Mucosa of descending colon (tissue), 3 donors: ENCODE data around the gene TCF4. TPM values are rescaled to one million over a fixed set of nuclear protein-coding genes. Genes with fewer than 3 reads are reported as not detected.

Experiments
- ATAC-seq: fragments of 200-7000 bp; cut with Tn5 transposase; one replicate; pipeline ENCODE4 v1.9.1; 2020; ENCODE audit warnings: mild to moderate bottlenecking, moderate library complexity
- DNase-seq, 3 donors: peaks; one replicate each; pipeline ENCODE4 v3.0.0-alpha.2; 2020
- H3K36me3 ChIP-seq: fragments of 200-600 bp; one replicate; pipeline ENCODE4 v1.8.0; 2021; ENCODE audit warnings: low read depth, mild to moderate bottlenecking
- H3K4me1 ChIP-seq: fragments of 200-600 bp; one replicate; pipeline ENCODE4 v1.8.0; 2021; ENCODE audit warnings: low read depth, mild to moderate bottlenecking
- H3K4me3 ChIP-seq: fragments of 200-600 bp; one replicate; pipeline ENCODE4 v1.8.0; 2021; ENCODE audit warnings: mild to moderate bottlenecking
- H3K9me3 ChIP-seq: fragments of 200-600 bp; one replicate; pipeline ENCODE4 v1.8.0; 2021; ENCODE audit warnings: mild to moderate bottlenecking
- CTCF ChIP-seq: fragments of 200-600 bp; IDR thresholded peaks from one replicate; pipeline ENCODE4 v1.8.0; 2022; ENCODE audit warnings: antibody characterized with exemption, mild to moderate bottlenecking
- intact Hi-C, 2 donors: fragments of 100-400 bp; cut with DNase I in 1 of 2; cut with micrococcal nuclease in 1 of 2; formaldehyde crosslinking; loops; one replicate each; pipeline versions ENCODE4 v1.11.0 to v1.11.1; 2022; cut with DNase I, micrococcal nuclease
- total RNA-seq, 3 donors: library from RNA; stranded (reverse); fragmentation: NEBNext Ultra II Directional in 2 of 3; extraction: Animal tissue kit (Norgen Biotek cat#: 25700) in 2 of 3; gene quantifications; one replicate each; pipeline versions ENCODE4 v1.2.1 to v1.2.4, GENCODE V29; 2021 to 2023
- donor health status: DM: no; HTN: no; CAD: no; lungs with moderate emphysema.
- donor health status: DM: no; HTN: no; CAD: no.
- donor health status: DM: no; HTN: yes; CAD: no.

The TCF4 gene
- total RNA-seq, 3 donors from 2014 or later, result 20.7 to 88.2 (median 24.6) TPM

DNA sequence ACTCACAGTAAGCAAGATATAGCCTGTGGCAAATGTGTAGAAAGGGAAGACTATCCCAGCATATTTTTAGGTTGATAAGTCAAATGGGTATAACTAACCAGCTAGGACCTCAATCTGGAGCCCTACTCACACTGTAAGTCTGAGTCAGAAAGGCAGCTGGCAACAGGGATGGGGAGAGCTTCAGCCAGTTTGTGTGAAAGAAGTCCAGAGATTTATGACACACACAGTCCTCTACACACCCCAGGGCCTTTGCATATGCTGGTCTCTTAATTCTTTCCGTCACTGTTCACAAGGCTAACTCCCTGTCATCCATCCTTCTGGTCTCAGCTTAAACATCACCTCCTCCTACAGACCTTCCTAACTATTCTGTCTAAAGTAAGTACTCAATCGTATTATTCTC lies 5.9 kb upstream of the TCF4 start:
- no peaks in the 10 kb centered on the region for H3K36me3 ChIP-seq
- ATAC-seq (no peak), DNase-seq (no peak)
- H3K9me3 ChIP-seq, result no peaks in the 10 kb centered on the region
- no peaks in the 10 kb centered on the region for H3K4me1 ChIP-seq
- intact Hi-C loops, result loop anchor here in 1 of 2 donors (5.0 kb wide), 1 partner anchor 357 kb away; no protein-coding TSS in a partner anchor
- TF ChIP-seq CTCF, result no peak
- H3K4me3 ChIP-seq, result no peak overlapping the region

GRCh38 chr18:55592572-55592971 lies 4.6 kb upstream of the TCF4 start:
- Histone ChIP-seq H3K36me3 (no peaks in the 10 kb centered on the region), H3K4me1 (no peaks in the 10 kb centered on the region), H3K4me3 (no peak overlapping the region), H3K9me3 (no peaks in the 10 kb centered on the region)
- intact Hi-C loops, result loop anchor here in 1 of 2 donors (5.0 kb wide), 1 partner anchor 355 kb away; no protein-coding TSS in a partner anchor
- ATAC-seq, result no peak
- no peak for TF ChIP-seq CTCF
- DNase-seq, result no peak

DNA sequence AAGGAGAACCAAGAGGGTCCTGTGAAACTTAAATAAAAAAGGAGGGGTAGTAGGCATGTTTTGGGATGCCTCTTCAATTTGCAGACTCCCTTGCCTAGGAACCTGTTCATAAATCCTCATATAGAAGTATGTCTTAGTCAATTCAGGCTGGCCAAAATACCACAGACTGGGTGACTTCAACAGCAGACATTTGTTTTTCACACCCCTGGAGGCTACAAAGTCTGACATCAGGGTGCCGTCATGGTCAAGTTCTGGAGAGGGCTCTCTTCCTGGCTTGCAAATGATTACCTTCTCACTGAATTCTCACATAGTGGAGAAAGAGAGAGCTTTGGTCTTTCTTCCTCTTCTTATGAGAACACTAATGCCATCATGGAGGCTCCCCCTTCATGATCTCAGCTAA lies 4.1 kb upstream of the TCF4 start:
- H3K9me3 ChIP-seq, result no peaks in the 10 kb centered on the region
- ATAC-seq (no peak), DNase-seq (no peak)
- TF ChIP-seq CTCF, result no peak
- H3K36me3 ChIP-seq, result no peaks in the 10 kb centered on the region
- no peak overlapping the region for H3K4me3 ChIP-seq
- no peaks in the 10 kb centered on the region for H3K4me1 ChIP-seq
- intact Hi-C loops, result loop anchor here in 1 of 2 donors (5.0 kb wide), 1 partner anchor 355 kb away; no protein-coding TSS in a partner anchor

DNA sequence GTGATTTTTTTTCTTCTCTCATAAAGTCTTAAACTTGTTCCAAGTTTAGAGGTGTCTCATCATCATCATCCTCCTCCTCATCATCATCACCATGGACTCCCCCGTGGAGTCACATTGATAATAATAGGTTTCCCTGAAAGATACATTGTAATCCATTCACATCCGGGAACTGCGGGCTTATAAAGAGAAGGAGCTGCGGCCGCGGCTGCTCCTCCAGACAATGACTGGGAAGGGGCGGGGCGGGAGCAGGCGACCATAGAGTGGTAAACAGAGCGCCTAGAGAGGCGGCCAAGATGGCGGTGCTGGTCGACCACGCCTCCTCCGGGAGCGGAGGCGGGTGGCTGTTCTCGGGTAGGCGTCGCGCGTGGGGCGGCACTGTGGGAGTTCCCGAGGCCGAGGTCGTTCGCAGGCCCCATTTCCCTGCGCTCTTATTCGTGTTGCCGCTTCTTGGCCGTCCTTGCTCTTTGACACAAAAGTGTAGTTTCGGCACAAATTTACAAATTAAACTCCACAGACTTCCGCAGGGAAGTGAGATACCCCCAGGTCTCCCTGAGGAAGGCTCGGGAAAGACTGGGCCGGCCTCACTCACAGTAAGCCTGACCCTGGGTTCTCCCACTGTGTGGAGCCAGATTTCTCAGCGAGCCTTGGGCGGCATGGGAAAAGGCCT lies 1.8 kb upstream of the TCF4 start:
- no peaks in the 10 kb centered on the region for H3K9me3 ChIP-seq
- H3K36me3 ChIP-seq, result no peaks in the 10 kb centered on the region
- DNase-seq (peak; percentile 91 to 95 (median 91)), ATAC-seq (peak; percentile 97)
- peak overlapping the region; percentile 3 for H3K4me3 ChIP-seq
- TF ChIP-seq CTCF, result no peak
- intact Hi-C loops, result loop anchor here (5.0 to 10.0 kb wide), 2 partner anchors 165 to 352 kb away; no protein-coding TSS in a partner anchor
- no peaks in the 10 kb centered on the region for H3K4me1 ChIP-seq

DNA sequence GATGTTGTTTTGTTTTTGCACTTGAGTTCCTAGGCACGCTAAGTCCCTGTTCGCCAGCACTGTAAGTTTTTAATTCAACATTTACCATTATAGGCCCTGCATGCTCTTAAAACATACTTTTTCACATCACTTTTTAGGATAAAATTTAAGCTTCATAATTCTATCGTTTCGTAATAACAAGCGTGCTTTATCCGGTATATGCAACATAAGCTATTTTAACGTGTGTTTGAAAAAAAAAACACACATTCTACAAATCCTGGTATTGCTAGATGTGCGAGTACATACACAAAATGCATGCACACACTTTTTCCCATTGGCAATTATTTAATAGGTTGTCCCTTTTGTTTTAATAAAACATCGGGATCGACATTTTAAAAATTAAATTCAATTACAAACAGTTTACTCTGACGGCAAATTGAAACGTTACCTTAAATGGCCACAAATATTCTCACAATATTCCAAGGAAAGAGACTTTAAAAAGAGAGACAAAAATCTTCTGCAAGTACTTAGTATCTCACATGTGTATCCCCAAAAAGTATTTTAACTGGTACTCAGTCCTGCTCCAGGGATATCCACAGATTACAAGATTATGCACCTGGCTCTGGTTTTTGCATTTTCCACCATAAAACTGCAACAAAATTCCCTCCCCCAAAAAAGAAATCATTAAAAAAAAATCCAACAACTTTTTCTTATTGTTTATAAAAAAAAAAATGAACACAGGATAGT lies 1.0 kb upstream of the TCF4 start:
- H3K4me3 ChIP-seq, result no peak overlapping the region
- ATAC-seq (no peak), DNase-seq (no peak)
- no peaks in the 10 kb centered on the region for H3K9me3 ChIP-seq
- no peaks in the 10 kb centered on the region for H3K4me1 ChIP-seq
- intact Hi-C loops, result loop anchor here (10.0 kb wide), 1 partner anchor 164 kb away; no protein-coding TSS in a partner anchor
- no peaks in the 10 kb centered on the region for H3K36me3 ChIP-seq
- TF ChIP-seq CTCF, result no peak
